Measurements from ENCODE around the gene ATP8A2. TPM values are rescaled to one million over a fixed set of nuclear protein-coding genes. Genes with fewer than 3 reads are reported as not detected.

Gene ATP8A2
- total and polyA plus RNA-seq, 2 of the 4 experiments (the other 2 are of a cell fraction): 0.02 to 0.18 TPM

DNA sequence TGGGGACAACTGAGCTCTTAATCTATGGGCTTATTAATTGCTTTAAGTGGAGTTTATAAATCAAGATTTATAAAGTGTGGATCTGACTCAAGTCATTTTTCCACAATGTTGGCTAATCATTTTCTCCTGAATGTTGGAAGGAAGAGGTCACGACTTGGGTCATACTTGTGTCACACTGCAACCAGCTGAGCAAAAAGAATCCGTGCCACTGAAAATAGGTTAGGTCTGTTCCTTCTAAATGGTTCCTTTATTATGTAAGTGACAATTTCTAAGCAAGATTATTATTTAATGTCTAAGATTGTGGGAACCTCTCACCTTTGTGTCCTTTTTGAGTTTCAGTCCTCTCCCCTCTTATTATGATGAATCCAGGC lies 501.5 kb downstream of the ATP8A2 start:
- H2BK15ac ChIP-seq (ENCODE audit: low read depth, low read length): no peak overlapping the region
- in situ Hi-C loops (cut with MboI; ENCODE audit: low sequenced_read_pairs): no loop called here
- H2AK5ac ChIP-seq (ENCODE audit: low read depth, low read length): no peak overlapping the region
- H2BK120ac ChIP-seq (ENCODE audit: low read depth, low read length): no peak overlapping the region
- H3K4ac ChIP-seq (ENCODE audit: low read depth, low read length): no peak overlapping the region
- H3K79me1 ChIP-seq (ENCODE audit: low read depth in 1 of 2, low read length in 2 of 2): no peaks in the 10 kb centered on the region
- H2AK9ac ChIP-seq (replicated peaks; ENCODE audit: low read depth, low read length, poor library complexity): no peak overlapping the region
- H3K9me3 ChIP-seq (ENCODE audit: control insufficient read depth, insufficient read depth, low read length): no peaks in the 10 kb centered on the region
- dilution Hi-C loops (cut with HindIII; ENCODE audit: low sequenced_read_pairs, unreplicated experiment): no loop called here
- H3K4me2 ChIP-seq (ENCODE audit: low read depth, low read length): no peak overlapping the region
- ATAC-seq (ENCODE audit: low read depth): no peak
- H4K8ac ChIP-seq (ENCODE audit: low read depth in 2 of 2, low read length in 2 of 2): no peak overlapping the region
- H4K91ac ChIP-seq (ENCODE audit: insufficient read depth, low read depth, low read length): no peak overlapping the region
- no peak overlapping the region for H3K9ac ChIP-seq (ENCODE audit: low read depth, low read length)
- H3K18ac ChIP-seq (ENCODE audit: low read depth, low read length): no peak overlapping the region
- H3K9me1 ChIP-seq (ENCODE audit: insufficient read depth, low read length): no peaks in the 10 kb centered on the region
- no peak overlapping the region for H2AFZ ChIP-seq (replicated peaks; ENCODE audit: low read length, poor library complexity)
- no peak overlapping the region for H2BK5ac ChIP-seq (ENCODE audit: low read depth, low read length, poor library complexity, severe bottlenecking)
- no TSS peak for BruUV-seq (replicated peaks)
- intact Hi-C loops (cut with micrococcal nuclease): no loop called here
- H2BK20ac ChIP-seq (ENCODE audit: low read depth, low read length): no peak overlapping the region
- H3K56ac ChIP-seq (ENCODE audit: extremely low read depth, insufficient read depth, low read length): no peak overlapping the region
- H3K23ac ChIP-seq (ENCODE audit: low read depth, low read length): no peak overlapping the region
- no peaks in the 10 kb centered on the region for H3K36me3 ChIP-seq (ENCODE audit: control insufficient read depth, insufficient read depth, low read length)
- no peak overlapping the region for H3K14ac ChIP-seq (replicated peaks; ENCODE audit: low read depth, low read length)
- TF ChIP-seq MAZ (IDR thresholded peaks at IDR 0.05; ENCODE audit: borderline replicate concordance, low read depth, low read length): no peak
- TF ChIP-seq, protein P1, sequence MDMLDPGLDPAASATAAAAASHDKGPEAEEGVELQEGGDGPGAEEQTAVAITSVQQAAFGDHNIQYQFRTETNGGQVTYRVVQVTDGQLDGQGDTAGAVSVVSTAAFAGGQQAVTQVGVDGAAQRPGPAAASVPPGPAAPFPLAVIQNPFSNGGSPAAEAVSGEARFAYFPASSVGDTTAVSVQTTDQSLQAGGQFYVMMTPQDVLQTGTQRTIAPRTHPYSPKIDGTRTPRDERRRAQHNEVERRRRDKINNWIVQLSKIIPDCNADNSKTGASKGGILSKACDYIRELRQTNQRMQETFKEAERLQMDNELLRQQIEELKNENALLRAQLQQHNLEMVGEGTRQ (IDR thresholded peaks at IDR 0.05; ENCODE audit: low read depth, low read length): no peak
- TF ChIP-seq, protein P2, sequence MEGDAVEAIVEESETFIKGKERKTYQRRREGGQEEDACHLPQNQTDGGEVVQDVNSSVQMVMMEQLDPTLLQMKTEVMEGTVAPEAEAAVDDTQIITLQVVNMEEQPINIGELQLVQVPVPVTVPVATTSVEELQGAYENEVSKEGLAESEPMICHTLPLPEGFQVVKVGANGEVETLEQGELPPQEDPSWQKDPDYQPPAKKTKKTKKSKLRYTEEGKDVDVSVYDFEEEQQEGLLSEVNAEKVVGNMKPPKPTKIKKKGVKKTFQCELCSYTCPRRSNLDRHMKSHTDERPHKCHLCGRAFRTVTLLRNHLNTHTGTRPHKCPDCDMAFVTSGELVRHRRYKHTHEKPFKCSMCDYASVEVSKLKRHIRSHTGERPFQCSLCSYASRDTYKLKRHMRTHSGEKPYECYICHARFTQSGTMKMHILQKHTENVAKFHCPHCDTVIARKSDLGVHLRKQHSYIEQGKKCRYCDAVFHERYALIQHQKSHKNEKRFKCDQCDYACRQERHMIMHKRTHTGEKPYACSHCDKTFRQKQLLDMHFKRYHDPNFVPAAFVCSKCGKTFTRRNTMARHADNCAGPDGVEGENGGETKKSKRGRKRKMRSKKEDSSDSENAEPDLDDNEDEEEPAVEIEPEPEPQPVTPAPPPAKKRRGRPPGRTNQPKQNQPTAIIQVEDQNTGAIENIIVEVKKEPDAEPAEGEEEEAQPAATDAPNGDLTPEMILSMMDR (conservative IDR thresholded peaks at IDR 0.05; ENCODE audit: low read depth, low read length): no peak
- TF ChIP-seq POLR2A (IDR thresholded peaks at IDR 0.05; ENCODE audit: low read depth, low read length): no peak
- no peak for TF ChIP-seq CHD1 (IDR thresholded peaks at IDR 0.05; ENCODE audit: low read depth, low read length)
- no peak for TF ChIP-seq NFE2L2 (IDR thresholded peaks at IDR 0.05; ENCODE audit: low read depth, low read length)
- no peak for TF ChIP-seq RAD21 (IDR thresholded peaks at IDR 0.05; ENCODE audit: low read length)
- no peak for TF ChIP-seq RCOR1 (IDR thresholded peaks at IDR 0.05; ENCODE audit: insufficient replicate concordance, low read length)
- no peak for TF ChIP-seq FOS (IDR thresholded peaks at IDR 0.05; ENCODE audit: low read depth, low read length)
- no peak for TF ChIP-seq RFX5 (IDR thresholded peaks at IDR 0.05; ENCODE audit: low read depth, low read length)
- CTCF ChIA-PET: no interaction called here
- no peaks in the 10 kb centered on the region for H3K4me1 ChIP-seq (ENCODE audit: control insufficient read depth, insufficient read depth, low read length)
- no peaks in the 10 kb centered on the region for H4K20me1 ChIP-seq (ENCODE audit: insufficient read depth, low read length)
- no peak for DNase-seq
- POLR2A ChIA-PET (ENCODE audit: unreplicated experiment): no interaction called here
- no peak overlapping the region for H3K4me3 ChIP-seq (ENCODE audit: insufficient read depth, low read depth, low read length)
- H3K27ac ChIP-seq (ENCODE audit: insufficient read depth, low read length): no peak overlapping the region
- no peaks in the 10 kb centered on the region for H3K27me3 ChIP-seq (ENCODE audit: control insufficient read depth, insufficient read depth, low read length)
- no CpG with 5 or more reads among the region's 2 CpGs for WGBS, 2 experiments (ENCODE audit: extremely low coverage in 2 of 2, insufficient read length in 1 of 2)
- no peak overlapping the region for H4K5ac ChIP-seq (ENCODE audit: low read depth, low read length)
